SK-N-SH treated with all-trans-retinoic acid at 6 μM for 48 hours (cell line): Measurements from ENCODE around the gene PDE6A.

Source experiments
- GLIS3 ChIP-seq: fragments of 250-450 bp; sonication (Bioruptor Pico); IDR thresholded peaks from 2 replicates; pipeline ENCODE4 v1.5.0; 2020; ENCODE audit warnings: mild to moderate bottlenecking, moderate library complexity
- PATZ1 ChIP-seq: fragments of 250-450 bp; sonication (Bioruptor Pico); IDR thresholded peaks from 2 replicates; pipeline ENCODE4 v1.8.0; 2020; ENCODE audit warnings: mild to moderate bottlenecking, moderate library complexity, borderline replicate concordance
- POU6F1 ChIP-seq: fragments of 250-450 bp; sonication (Bioruptor Pico); IDR thresholded peaks from 2 replicates; pipeline ENCODE4 v1.8.0; 2021; ENCODE audit warnings: low read depth, mild to moderate bottlenecking, moderate library complexity, borderline replicate concordance
- SNAI2 ChIP-seq: fragments of 250-450 bp; sonication (Bioruptor Pico); IDR thresholded peaks from 2 replicates; pipeline ENCODE4 v1.5.0; 2020; ENCODE audit warnings: mild to moderate bottlenecking, moderate library complexity
- TSHZ2 ChIP-seq: fragments of 250-450 bp; sonication (Bioruptor Pico); IDR thresholded peaks from 2 replicates; pipeline ENCODE4 v1.5.0; 2020; ENCODE audit warnings: mild to moderate bottlenecking, moderate library complexity
- ZFP3 ChIP-seq: fragments of 250-450 bp; sonication (Bioruptor Pico); IDR thresholded peaks from 2 replicates; pipeline ENCODE4 v1.5.0; 2020; ENCODE audit warnings: mild to moderate bottlenecking, moderate library complexity

- TF ChIP-seq SNAI2 (CRISPR knock-in tag) (no peak), POU6F1 (no peak), TSHZ2 (CRISPR knock-in tag) (no peak), PATZ1 (CRISPR knock-in tag) (no peak), GLIS3 (no peak), ZFP3 (CRISPR knock-in tag) (no peak)
Measured at GRCh38 chr5:149824120-149824519, 120.5 kb downstream of the PDE6A start.
